Measurements from ENCODE around the gene MPHOSPH8.
"Not testable (repeated sequence)": the region's sequence is repeated elsewhere in the genome, so short reads cannot be mapped to it uniquely, and the experiment has no call there.

Gene MPHOSPH8

GRCh38 chr13:19624265-19624664 lies 9.2 kb upstream of the MPHOSPH8 start:
- no peak for DNase-seq (ENCODE audit: low read depth in 2 of 2)

GRCh38 chr13:19632915-19633478 lies 462 bp upstream of the MPHOSPH8 start:
- no peak for DNase-seq (ENCODE audit: low read depth in 2 of 2)

- no peak for DNase-seq (ENCODE audit: low read depth in 2 of 2)
Measured at GRCh38 chr13:19634256-19634740, 839 bp downstream of the MPHOSPH8 start.

GRCh38 chr13:19635926-19636325 lies 2.5 kb downstream of the MPHOSPH8 start:
- DNase-seq (ENCODE audit: low read depth in 2 of 2): not testable (repeated sequence)

GRCh38 chr13:19643652-19644051 lies 10.2 kb downstream of the MPHOSPH8 start:
- no peak for DNase-seq (ENCODE audit: low read depth in 2 of 2)

- DNase-seq (ENCODE audit: low read depth in 2 of 2): no peak
Measured at GRCh38 chr13:19645000-19645399, 11.5 kb downstream of the MPHOSPH8 start.

GRCh38 chr13:19646063-19646462 lies 12.6 kb downstream of the MPHOSPH8 start:
- no peak for DNase-seq (ENCODE audit: low read depth in 2 of 2)

- DNase-seq (ENCODE audit: low read depth in 2 of 2): no peak
Measured at GRCh38 chr13:19650742-19651141, 17.3 kb downstream of the MPHOSPH8 start.

GRCh38 chr13:19657872-19658591 lies 24.6 kb downstream of the MPHOSPH8 start:
- DNase-seq (ENCODE audit: low read depth in 2 of 2): no peak

GRCh38 chr13:19658831-19659230 lies 25.4 kb downstream of the MPHOSPH8 start:
- no peak for DNase-seq (ENCODE audit: low read depth in 2 of 2)

GRCh38 chr13:19661126-19661525 lies 27.7 kb downstream of the MPHOSPH8 start:
- DNase-seq (ENCODE audit: low read depth in 2 of 2): no peak

- no peak for DNase-seq (ENCODE audit: low read depth in 2 of 2)
Measured at GRCh38 chr13:19661561-19661960, 28.1 kb downstream of the MPHOSPH8 start.

GRCh38 chr13:19663416-19663979 lies 30.0 kb downstream of the MPHOSPH8 start:
- DNase-seq (ENCODE audit: low read depth in 2 of 2): no peak

- DNase-seq (ENCODE audit: low read depth in 2 of 2): no peak
Measured at GRCh38 chr13:19664481-19665230, 31.2 kb downstream of the MPHOSPH8 start.

- no peak for DNase-seq (ENCODE audit: low read depth in 2 of 2)
Measured at GRCh38 chr13:19665427-19665859, 32.0 kb downstream of the MPHOSPH8 start.

- DNase-seq (ENCODE audit: low read depth in 2 of 2): no peak
Measured at GRCh38 chr13:19668778-19669177, 35.3 kb downstream of the MPHOSPH8 start.

- no peak for DNase-seq (ENCODE audit: low read depth in 2 of 2)
Measured at GRCh38 chr13:19670147-19670546, 36.7 kb downstream of the MPHOSPH8 start.

- DNase-seq (ENCODE audit: low read depth in 2 of 2): no peak
Measured at GRCh38 chr13:19672990-19673389, 39.5 kb downstream of the MPHOSPH8 start.

- no peak for DNase-seq (ENCODE audit: low read depth in 2 of 2)
Measured at GRCh38 chr13:19673473-19674430, 40.3 kb downstream of the MPHOSPH8 start.

- DNase-seq (ENCODE audit: low read depth in 2 of 2): no peak
Measured at GRCh38 chr13:19674898-19675297, 41.4 kb downstream of the MPHOSPH8 start.

- DNase-seq (ENCODE audit: low read depth in 2 of 2): no peak
Measured at GRCh38 chr13:19676168-19676567, 42.7 kb downstream of the MPHOSPH8 start.

Measured in stimulated activated CD4-positive, alpha-beta T cell treated with anti-CD3 and anti-CD28 coated beads, Interleukin-15, amount 100 ng/mL, for 48 hours (primary cell).